ENCODE data around the gene C1orf74. TPM values are rescaled to one million over a fixed set of nuclear protein-coding genes. Genes with fewer than 3 reads are reported as not detected.

The C1orf74 gene
- total RNA-seq, 1 donor from 2014 or later = 6.8 TPM

- no peak for TF ChIP-seq CTCF (IDR thresholded peaks at IDR 0.05; ENCODE audit: insufficient read depth, low read length, severe bottlenecking)
- H3K36me3 ChIP-seq (ENCODE audit: control insufficient read depth, insufficient read depth, low read length) = no peaks in the 10 kb centered on the region
- no peaks in the 10 kb centered on the region for H3K27me3 ChIP-seq (ENCODE audit: control insufficient read depth, insufficient read depth, low read length)
- FAIRE-seq (no peak), DNase-seq (ENCODE audit: low read depth) (no peak)
- no peak overlapping the region for H3K4me3 ChIP-seq (ENCODE audit: low read depth, low read length)
These were observed 33.3 kb upstream of the C1orf74 start for GRCh38 chr1:209817691-209818090.

- DNase-seq (ENCODE audit: low read depth) = peak; percentile 30
- Histone ChIP-seq H3K27me3 (ENCODE audit: control insufficient read depth, insufficient read depth, low read length) (no peaks in the 10 kb centered on the region), H3K36me3 (ENCODE audit: control insufficient read depth, insufficient read depth, low read length) (no peaks in the 10 kb centered on the region), H3K4me3 (ENCODE audit: low read depth, low read length) (no peak overlapping the region)
- TF ChIP-seq CTCF (IDR thresholded peaks at IDR 0.05; ENCODE audit: insufficient read depth, low read length, severe bottlenecking) = no peak
- FAIRE-seq = no peak
These were observed 32.6 kb upstream of the C1orf74 start for GRCh38 chr1:209816923-209817322.

- no peak for TF ChIP-seq CTCF (IDR thresholded peaks at IDR 0.05; ENCODE audit: insufficient read depth, low read length, severe bottlenecking)
- FAIRE-seq (peak; percentile 99), DNase-seq (ENCODE audit: low read depth) (peak; percentile 99)
- no peak overlapping the region for H3K4me3 ChIP-seq (ENCODE audit: low read depth, low read length)
- no peaks in the 10 kb centered on the region for H3K36me3 ChIP-seq (ENCODE audit: control insufficient read depth, insufficient read depth, low read length)
- no peaks in the 10 kb centered on the region for H3K27me3 ChIP-seq (ENCODE audit: control insufficient read depth, insufficient read depth, low read length)
These were observed 31.6 kb upstream of the C1orf74 start for GRCh38 chr1:209815931-209816341.

- TF ChIP-seq CTCF (IDR thresholded peaks at IDR 0.05; ENCODE audit: insufficient read depth, low read length, severe bottlenecking) = no peak
- Histone ChIP-seq H3K27me3 (ENCODE audit: control insufficient read depth, insufficient read depth, low read length) (no peaks in the 10 kb centered on the region), H3K4me3 (ENCODE audit: low read depth, low read length) (no peak overlapping the region), H3K36me3 (ENCODE audit: control insufficient read depth, insufficient read depth, low read length) (no peaks in the 10 kb centered on the region)
- FAIRE-seq = no peak
- DNase-seq (ENCODE audit: low read depth) = no peak
These were observed 31.1 kb upstream of the C1orf74 start for GRCh38 chr1:209815490-209815889.

GRCh38 chr1:209813902-209814301 is 29.5 kb upstream of the C1orf74 start:
- Histone ChIP-seq H3K27me3 (ENCODE audit: control insufficient read depth, insufficient read depth, low read length) (no peaks in the 10 kb centered on the region), H3K36me3 (ENCODE audit: control insufficient read depth, insufficient read depth, low read length) (no peaks in the 10 kb centered on the region), H3K4me3 (ENCODE audit: low read depth, low read length) (no peak overlapping the region)
- TF ChIP-seq CTCF (IDR thresholded peaks at IDR 0.05; ENCODE audit: insufficient read depth, low read length, severe bottlenecking) = no peak
- no peak for DNase-seq (ENCODE audit: low read depth)
- no peak for FAIRE-seq

- no peak for DNase-seq (ENCODE audit: low read depth)
- TF ChIP-seq CTCF (IDR thresholded peaks at IDR 0.05; ENCODE audit: insufficient read depth, low read length, severe bottlenecking) = no peak
- no peak for FAIRE-seq
- Histone ChIP-seq H3K4me3 (ENCODE audit: low read depth, low read length) (no peak overlapping the region), H3K27me3 (ENCODE audit: control insufficient read depth, insufficient read depth, low read length) (no peaks in the 10 kb centered on the region), H3K36me3 (ENCODE audit: control insufficient read depth, insufficient read depth, low read length) (peaks cover under 1% of the 10 kb centered on the region)
These were observed 26.4 kb upstream of the C1orf74 start for GRCh38 chr1:209810783-209811182.

Data from bronchial epithelial cell (primary cell).